Activated naive CD4-positive, alpha-beta T cell treated with anti-CD3 and anti-CD28 coated beads for 36 hours (primary cell): ENCODE results near the gene BMP6. TPM values are rescaled to one million over a fixed set of nuclear protein-coding genes. Genes with fewer than 3 reads are reported as not detected.

Source experiments
- CTCF ChIA-PET: fragments of 350-600 bp; sonication (Branson Sonifier 250); formaldehyde crosslinking; loops from one replicate; lab custom pipeline; 2021; ENCODE audit warnings: antibody characterized with exemption; lab: Charles Lee
- DNase-seq: peaks from one replicate; pipeline ENCODE4 v3.0.0-alpha.2; 2020
- H3K27ac Mint-ChIP-seq: one replicate; pipeline ENCODE4 v1.8.0; 2021; ENCODE audit warnings: mild to moderate bottlenecking, mixed read lengths
- H3K27me3 Mint-ChIP-seq: one replicate; pipeline ENCODE4 v1.8.0; 2021; ENCODE audit warnings: low read depth, mixed read lengths
- H3K36me3 Mint-ChIP-seq: one replicate; pipeline ENCODE4 v1.8.0; 2021; ENCODE audit warnings: low read depth, mixed read lengths
- H3K4me1 Mint-ChIP-seq: one replicate; pipeline ENCODE4 v1.8.0; 2021; ENCODE audit warnings: low read depth, mixed read lengths
- H3K4me3 Mint-ChIP-seq: one replicate; pipeline ENCODE4 v1.8.0; 2021; ENCODE audit warnings: mild to moderate bottlenecking, moderate library complexity, mixed read lengths
- H3K9me3 Mint-ChIP-seq: one replicate; pipeline ENCODE4 v1.8.0; 2021; ENCODE audit warnings: mixed read lengths
- intact Hi-C: fragments of 100-400 bp; cut with micrococcal nuclease; formaldehyde crosslinking; loops from one replicate; pipeline ENCODE4 v1.15.1; 2023
- total RNA-seq, 2 experiments: library from RNA; stranded (reverse); gene quantifications; one replicate each; pipeline ENCODE4 v1.2.3, GENCODE V29; 2021

Gene BMP6
- total RNA-seq, 2 experiments from 2014 or later = 0.32 to 0.36 TPM

DNA sequence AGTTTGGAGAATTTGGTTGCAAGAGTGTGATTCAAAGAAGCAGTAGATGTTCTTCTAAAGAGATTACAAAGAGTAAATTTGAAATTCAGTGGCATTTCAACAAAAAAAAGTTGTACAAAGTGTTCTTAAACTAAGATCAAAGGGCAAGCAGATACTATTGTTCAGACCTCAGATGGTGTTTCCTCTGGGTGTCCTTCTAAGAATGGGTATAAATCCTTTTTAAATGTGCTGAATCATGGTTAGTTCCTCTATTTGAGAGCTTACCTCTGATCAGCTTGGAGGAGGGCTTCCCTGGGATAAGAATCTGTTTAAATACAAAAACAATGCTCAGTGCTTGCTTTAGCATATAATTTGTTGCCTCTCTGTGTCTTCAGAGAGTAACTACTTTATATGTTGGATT is 6.3 kb downstream of the BMP6 start:
- no peak overlapping the region for H3K27ac Mint-ChIP-seq
- intact Hi-C loops = no loop called here
- peaks cover 62% of the 10 kb centered on the region for H3K27me3 Mint-ChIP-seq
- H3K9me3 Mint-ChIP-seq = no peaks in the 10 kb centered on the region
- DNase-seq = no peak
- CTCF ChIA-PET = interaction anchor here (0.6 to 1.3 kb wide), 2 partner anchors 10 to 962 kb away, joined by 4 to 9 read pairs; no protein-coding TSS in a partner anchor
- H3K4me3 Mint-ChIP-seq = no peak overlapping the region
- H3K36me3 Mint-ChIP-seq = peaks cover 1% of the 10 kb centered on the region
- H3K4me1 Mint-ChIP-seq = peaks cover 10% of the 10 kb centered on the region

DNA sequence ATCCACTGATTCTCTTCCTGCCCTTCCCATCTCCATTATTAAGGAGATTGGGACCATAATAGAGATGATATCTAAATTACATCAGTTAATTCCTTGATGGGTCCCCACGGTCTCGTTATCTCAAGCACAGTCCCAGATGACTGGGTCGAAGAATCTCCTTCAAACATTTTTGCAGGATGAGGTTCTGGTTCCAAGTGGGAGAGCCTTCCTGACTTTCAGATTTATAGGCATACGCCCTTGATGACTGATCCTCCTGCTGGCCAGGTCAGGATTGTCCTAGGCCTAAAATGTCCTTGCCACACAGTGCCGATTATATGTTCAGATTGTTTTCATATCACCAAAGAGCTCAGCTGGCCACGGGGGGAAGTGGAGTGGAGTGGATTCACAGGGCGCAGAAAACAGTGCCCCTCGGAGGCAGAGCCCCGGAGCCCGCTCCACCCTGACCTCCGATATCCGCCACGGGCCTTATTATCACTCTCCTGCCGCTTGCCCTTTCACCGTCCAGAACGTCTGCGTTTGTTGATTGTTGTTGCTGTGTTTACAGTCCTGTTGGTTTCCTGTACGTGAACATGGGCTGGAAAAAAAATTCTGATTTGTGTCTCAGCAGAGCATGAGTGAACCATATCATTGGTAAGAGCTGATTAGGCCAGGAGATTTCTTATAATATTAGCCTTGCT is 8.9 kb downstream of the BMP6 start:
- intact Hi-C loops = no loop called here
- no peak overlapping the region for H3K4me3 Mint-ChIP-seq
- H3K27me3 Mint-ChIP-seq = peaks cover 44% of the 10 kb centered on the region
- no peaks in the 10 kb centered on the region for H3K9me3 Mint-ChIP-seq
- H3K36me3 Mint-ChIP-seq = no peaks in the 10 kb centered on the region
- CTCF ChIA-PET = no interaction called here
- no peak for DNase-seq
- H3K4me1 Mint-ChIP-seq = no peaks in the 10 kb centered on the region
- no peak overlapping the region for H3K27ac Mint-ChIP-seq

DNA sequence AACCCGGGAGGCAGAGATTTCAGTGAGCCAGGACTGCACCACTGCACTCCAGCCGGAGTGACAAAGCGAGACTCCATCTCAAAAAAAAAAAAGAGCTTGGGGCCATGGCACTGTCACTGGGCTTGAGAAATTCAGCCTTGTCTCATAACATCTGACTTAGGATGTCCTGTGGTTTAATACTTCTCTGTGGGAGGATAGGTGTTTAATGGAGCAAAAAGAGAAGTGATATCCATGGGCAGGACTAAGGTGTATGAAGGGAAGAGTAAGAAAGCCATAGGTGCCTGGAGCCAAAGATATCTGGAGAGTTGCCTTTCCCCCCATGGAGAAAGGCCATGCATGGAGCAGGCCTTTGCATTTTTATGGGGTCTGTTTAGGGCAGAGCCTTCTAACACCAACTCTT is 11.2 kb downstream of the BMP6 start:
- peaks cover 37% of the 10 kb centered on the region for H3K27me3 Mint-ChIP-seq
- intact Hi-C loops = no loop called here
- H3K9me3 Mint-ChIP-seq = no peaks in the 10 kb centered on the region
- CTCF ChIA-PET = interaction anchor here (0.6 kb wide), 1 partner anchor 14 kb away, joined by 3 read pairs; no protein-coding TSS in a partner anchor
- no peak for DNase-seq
- H3K4me3 Mint-ChIP-seq = no peak overlapping the region
- H3K27ac Mint-ChIP-seq = no peak overlapping the region
- no peaks in the 10 kb centered on the region for H3K4me1 Mint-ChIP-seq
- H3K36me3 Mint-ChIP-seq = no peaks in the 10 kb centered on the region

DNA sequence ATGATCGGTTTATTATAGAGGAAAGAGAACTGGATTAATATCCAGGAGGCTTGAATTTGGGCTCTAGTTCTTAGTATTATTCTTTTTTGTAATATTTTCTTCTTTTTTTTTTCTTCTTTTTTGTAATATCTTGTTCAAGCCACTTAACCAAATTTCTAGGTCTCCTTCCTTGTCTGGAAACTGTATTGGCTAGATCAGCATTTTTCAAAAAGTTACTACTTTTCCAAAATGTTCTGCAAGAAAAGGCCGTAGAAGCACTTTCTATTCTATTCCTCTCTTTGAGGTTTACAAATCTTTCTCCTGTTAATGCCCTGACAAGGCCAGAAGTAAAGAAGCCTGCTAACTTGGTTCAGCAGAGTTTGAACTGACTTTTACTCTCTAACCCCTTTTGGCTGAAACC is 12.0 kb downstream of the BMP6 start:
- no peaks in the 10 kb centered on the region for H3K4me1 Mint-ChIP-seq
- H3K27me3 Mint-ChIP-seq = peaks cover 41% of the 10 kb centered on the region
- CTCF ChIA-PET = interaction anchor here (0.6 kb wide), 1 partner anchor 13 kb away, joined by 3 read pairs; no protein-coding TSS in a partner anchor
- intact Hi-C loops = no loop called here
- no peak for DNase-seq
- H3K27ac Mint-ChIP-seq = no peak overlapping the region
- no peaks in the 10 kb centered on the region for H3K36me3 Mint-ChIP-seq
- no peaks in the 10 kb centered on the region for H3K9me3 Mint-ChIP-seq
- H3K4me3 Mint-ChIP-seq = no peak overlapping the region

DNA sequence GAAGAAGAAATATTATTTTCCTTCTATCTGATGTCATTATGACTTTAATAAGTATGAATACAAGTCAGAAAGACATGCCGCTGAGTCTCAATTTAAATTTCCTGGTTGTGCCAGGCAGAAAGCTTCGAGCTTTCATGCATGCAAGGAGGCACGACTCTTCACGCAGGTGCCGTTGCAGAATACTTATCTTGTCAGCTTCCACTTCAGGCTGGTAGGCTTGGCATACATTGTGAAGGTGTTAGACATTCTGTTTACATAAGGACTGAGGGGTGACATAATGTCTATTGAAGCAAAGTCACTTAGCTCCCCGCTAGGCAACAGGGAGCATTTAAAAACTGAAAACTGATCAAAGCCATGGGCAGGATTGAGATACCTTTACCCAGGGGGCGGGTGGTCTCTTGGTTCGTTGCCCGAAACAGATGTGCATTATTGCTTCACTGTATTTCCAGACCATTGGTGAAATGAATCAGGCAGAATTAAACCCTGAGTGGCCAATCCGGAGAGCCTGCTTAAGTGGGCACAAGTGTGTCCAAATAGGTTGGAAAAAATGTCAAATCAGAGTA is 16.4 kb downstream of the BMP6 start:
- CTCF ChIA-PET = no interaction called here
- Mint-ChIP-seq H3K4me3 (no peak overlapping the region), H3K4me1 (no peaks in the 10 kb centered on the region), H3K27me3 (peaks cover 27% of the 10 kb centered on the region), H3K36me3 (no peaks in the 10 kb centered on the region), H3K27ac (no peak overlapping the region), H3K9me3 (no peaks in the 10 kb centered on the region)
- DNase-seq = no peak
- intact Hi-C loops = no loop called here

DNA sequence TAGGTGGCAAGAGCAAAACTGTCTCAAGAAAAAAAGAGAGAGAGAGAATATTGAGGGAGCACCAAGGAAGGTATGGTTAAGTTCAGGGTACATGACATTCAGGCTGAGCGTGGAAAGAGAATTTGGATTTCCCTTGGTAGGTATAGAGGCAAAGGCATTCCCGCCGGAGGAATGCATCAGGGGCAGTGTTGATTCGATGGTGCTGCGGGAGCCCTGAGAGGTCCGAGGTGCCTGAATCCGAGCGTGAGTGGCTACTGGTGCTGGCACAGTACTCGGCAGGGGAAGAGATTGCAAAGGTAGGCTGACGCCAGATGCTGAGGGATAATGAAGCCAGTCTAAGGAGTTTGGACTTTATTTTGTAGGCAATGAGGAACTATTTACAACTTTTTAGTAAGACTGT is 20.0 kb downstream of the BMP6 start:
- Mint-ChIP-seq H3K9me3 (no peaks in the 10 kb centered on the region), H3K4me1 (no peaks in the 10 kb centered on the region), H3K27ac (no peak overlapping the region), H3K27me3 (peaks cover 22% of the 10 kb centered on the region), H3K36me3 (no peaks in the 10 kb centered on the region), H3K4me3 (no peak overlapping the region)
- CTCF ChIA-PET = no interaction called here
- no peak for DNase-seq
- intact Hi-C loops = no loop called here

DNA sequence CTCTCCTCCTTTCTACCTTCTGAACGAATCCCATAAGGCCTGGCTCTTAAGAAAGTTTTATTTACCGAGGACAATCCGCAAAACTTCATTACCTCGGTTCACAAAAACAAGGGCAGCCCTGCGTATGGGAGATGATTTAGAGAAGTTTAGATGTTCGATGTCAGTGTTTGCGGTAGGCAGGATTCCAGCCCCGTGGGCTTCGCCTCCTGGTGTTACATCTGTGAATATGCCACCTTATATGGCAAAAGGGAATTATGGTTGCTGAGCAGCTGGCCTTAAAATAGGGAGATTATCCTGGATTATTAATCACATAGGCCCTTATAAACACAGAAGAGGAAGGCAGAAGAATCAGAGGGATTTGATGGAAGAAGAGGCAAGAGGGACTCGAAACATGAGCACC is 21.1 kb downstream of the BMP6 start:
- CTCF ChIA-PET = no interaction called here
- no peak overlapping the region for H3K4me3 Mint-ChIP-seq
- H3K4me1 Mint-ChIP-seq = no peaks in the 10 kb centered on the region
- H3K9me3 Mint-ChIP-seq = no peaks in the 10 kb centered on the region
- intact Hi-C loops = no loop called here
- peaks cover 17% of the 10 kb centered on the region for H3K27me3 Mint-ChIP-seq
- no peak for DNase-seq
- no peaks in the 10 kb centered on the region for H3K36me3 Mint-ChIP-seq
- no peak overlapping the region for H3K27ac Mint-ChIP-seq

DNA sequence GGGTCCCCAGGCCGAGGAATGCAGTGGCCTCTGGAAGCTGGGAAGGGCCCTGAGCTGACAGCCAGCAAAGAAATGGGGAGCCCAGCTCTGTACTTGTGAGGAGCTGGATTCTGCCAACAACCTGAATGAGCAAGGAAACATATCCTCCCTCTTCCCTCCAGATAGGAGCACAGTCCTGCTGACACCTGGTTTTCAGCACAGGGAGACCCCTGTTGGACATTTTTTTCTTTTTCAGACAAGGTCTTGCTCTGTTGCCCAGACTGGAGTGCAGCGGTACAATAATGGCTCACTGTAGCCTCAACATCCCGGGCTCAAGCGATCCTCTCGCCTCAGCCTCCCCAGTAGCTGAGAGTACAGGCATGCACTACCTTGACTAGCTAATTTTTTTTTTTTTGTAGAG is 21.5 kb downstream of the BMP6 start:
- H3K4me3 Mint-ChIP-seq = no peak overlapping the region
- DNase-seq = no peak
- CTCF ChIA-PET = interaction anchor here (0.8 kb wide), 1 partner anchor 22 kb away, joined by 3 read pairs; the partner anchor contains the start of gene BMP6
- no peaks in the 10 kb centered on the region for H3K36me3 Mint-ChIP-seq
- peaks cover 15% of the 10 kb centered on the region for H3K27me3 Mint-ChIP-seq
- no peaks in the 10 kb centered on the region for H3K4me1 Mint-ChIP-seq
- H3K9me3 Mint-ChIP-seq = no peaks in the 10 kb centered on the region
- intact Hi-C loops = no loop called here
- no peak overlapping the region for H3K27ac Mint-ChIP-seq

DNA sequence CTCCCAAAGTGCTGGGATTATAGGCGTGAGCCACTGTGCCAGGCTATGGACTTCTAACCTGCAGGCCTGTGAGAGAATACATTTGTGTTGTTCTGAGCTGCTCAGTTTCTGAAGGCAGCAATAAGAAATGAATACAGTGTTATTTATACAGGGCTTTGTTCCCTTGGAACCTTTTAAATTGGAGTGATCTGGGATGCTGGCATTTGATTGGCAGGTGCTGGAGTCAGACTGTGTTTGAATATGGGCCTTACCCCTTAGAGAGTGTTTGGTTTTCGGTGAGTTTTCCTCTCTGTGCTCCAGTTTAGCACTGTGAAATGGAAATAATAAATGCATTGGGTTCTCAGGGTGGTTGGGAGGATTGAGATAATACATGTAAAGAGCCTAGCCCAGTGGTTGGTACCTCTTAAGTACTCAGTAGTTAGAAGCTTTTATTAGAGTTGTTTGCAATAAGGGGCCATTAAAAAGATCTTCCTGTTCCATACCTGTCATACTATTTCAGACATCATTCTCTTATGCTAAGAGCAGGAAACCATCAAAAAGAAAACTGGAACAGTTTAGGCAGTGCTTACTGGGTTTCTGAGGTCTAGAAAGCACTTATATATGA is 22.1 kb downstream of the BMP6 start:
- H3K27ac Mint-ChIP-seq = no peak overlapping the region
- H3K27me3 Mint-ChIP-seq = peaks cover 13% of the 10 kb centered on the region
- no peak overlapping the region for H3K4me3 Mint-ChIP-seq
- no peak for DNase-seq
- CTCF ChIA-PET = interaction anchor here (0.8 kb wide), 1 partner anchor 22 kb away, joined by 3 read pairs; the partner anchor contains the start of gene BMP6
- intact Hi-C loops = no loop called here
- H3K9me3 Mint-ChIP-seq = no peaks in the 10 kb centered on the region
- no peaks in the 10 kb centered on the region for H3K4me1 Mint-ChIP-seq
- H3K36me3 Mint-ChIP-seq = no peaks in the 10 kb centered on the region

DNA sequence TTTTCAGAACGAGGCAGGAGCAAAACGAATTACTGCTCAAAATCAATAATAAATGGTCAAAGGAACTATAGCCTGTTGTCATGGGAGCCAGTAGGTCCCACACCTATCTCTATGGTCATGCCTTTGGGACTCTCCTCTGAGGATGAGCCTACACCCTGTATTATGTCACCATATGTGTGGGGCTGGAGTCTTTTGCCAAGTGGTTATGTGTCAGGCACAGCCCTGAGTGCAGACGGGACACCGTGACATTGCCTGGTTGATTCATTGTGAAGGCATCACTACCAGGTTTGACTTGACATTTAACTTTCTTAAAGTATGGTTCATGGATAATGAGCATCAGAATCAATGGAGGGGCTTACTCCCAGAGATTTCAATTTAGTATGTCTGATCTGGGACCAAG is 23.6 kb downstream of the BMP6 start:
- Mint-ChIP-seq H3K9me3 (no peaks in the 10 kb centered on the region), H3K27ac (no peak overlapping the region), H3K4me1 (no peaks in the 10 kb centered on the region), H3K27me3 (peaks cover 14% of the 10 kb centered on the region), H3K36me3 (no peaks in the 10 kb centered on the region), H3K4me3 (no peak overlapping the region)
- intact Hi-C loops = no loop called here
- CTCF ChIA-PET = no interaction called here
- no peak for DNase-seq

DNA sequence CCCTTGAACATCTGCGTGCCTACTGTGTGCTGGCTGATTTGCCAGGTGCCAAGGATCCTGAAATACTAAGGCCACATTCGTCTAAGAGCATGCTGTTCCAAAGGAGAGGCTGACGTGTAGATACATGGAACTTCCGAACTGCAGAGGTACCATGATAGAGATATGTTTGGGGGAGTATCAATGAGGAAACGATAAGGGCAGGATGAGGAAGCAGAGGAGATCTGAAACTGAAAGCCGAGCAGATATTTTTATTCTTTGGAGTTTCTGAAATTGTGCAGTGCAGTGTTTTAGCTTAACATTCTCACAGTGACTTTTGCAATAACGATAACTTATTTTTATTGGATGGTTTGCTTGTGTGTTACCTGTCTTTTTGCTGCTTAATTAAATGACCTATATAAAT is 24.3 kb downstream of the BMP6 start:
- no peaks in the 10 kb centered on the region for H3K4me1 Mint-ChIP-seq
- no peak overlapping the region for H3K27ac Mint-ChIP-seq
- H3K36me3 Mint-ChIP-seq = no peaks in the 10 kb centered on the region
- H3K27me3 Mint-ChIP-seq = peaks cover 14% of the 10 kb centered on the region
- no peaks in the 10 kb centered on the region for H3K9me3 Mint-ChIP-seq
- intact Hi-C loops = no loop called here
- no peak overlapping the region for H3K4me3 Mint-ChIP-seq
- CTCF ChIA-PET = no interaction called here
- DNase-seq = no peak

DNA sequence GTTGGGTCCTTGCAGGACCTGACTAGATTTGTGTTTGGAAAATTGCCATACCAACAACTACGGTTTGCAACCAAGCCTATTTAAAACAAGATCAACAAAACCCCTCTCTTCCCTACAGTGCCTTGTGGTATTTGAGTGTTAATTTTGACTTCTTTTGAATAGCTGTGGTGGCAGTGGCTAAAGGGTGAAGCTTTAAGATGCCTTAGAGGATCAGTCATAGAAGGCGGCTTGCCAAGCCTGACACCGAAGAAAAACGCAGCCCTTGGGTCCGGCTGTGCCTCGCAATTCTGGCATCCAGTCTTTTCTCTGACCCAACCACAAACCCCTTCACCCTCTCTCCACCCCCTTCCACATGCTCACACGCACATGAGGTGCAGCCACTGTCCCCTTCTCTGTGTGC is 32.6 kb downstream of the BMP6 start:
- intact Hi-C loops = no loop called here
- CTCF ChIA-PET = interaction anchor here (0.6 kb wide), 1 partner anchor 87 kb away, joined by 4 read pairs; no protein-coding TSS in a partner anchor
- Mint-ChIP-seq H3K36me3 (no peaks in the 10 kb centered on the region), H3K9me3 (no peaks in the 10 kb centered on the region), H3K27me3 (peaks cover 26% of the 10 kb centered on the region), H3K4me3 (no peak overlapping the region), H3K27ac (no peak overlapping the region), H3K4me1 (no peaks in the 10 kb centered on the region)
- DNase-seq = no peak

DNA sequence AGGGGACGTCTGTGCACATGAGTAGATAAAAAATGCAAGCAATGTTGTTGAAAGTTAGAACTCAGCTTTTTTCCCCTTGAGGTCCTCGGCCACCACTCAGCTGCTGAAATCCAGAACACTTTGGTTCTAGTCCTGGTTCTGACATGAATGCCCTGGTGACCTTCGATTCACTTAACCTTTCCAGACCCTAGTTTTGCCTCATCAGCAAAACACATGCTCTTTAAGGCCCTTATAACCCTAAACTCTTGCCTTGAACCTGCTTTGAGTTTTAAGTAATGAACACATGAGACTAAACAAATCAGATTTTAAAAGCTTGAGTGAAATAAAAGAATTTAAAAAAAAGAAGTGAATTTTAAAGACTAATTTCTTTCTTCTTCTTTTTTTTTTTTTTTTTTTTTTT is 33.4 kb downstream of the BMP6 start:
- DNase-seq = no peak

More for the DNA sequence above, 33.4 kb downstream of the BMP6 start:
- Mint-ChIP-seq H3K4me1 (no peaks in the 10 kb centered on the region), H3K4me3 (no peak overlapping the region), H3K27ac (no peak overlapping the region), H3K36me3 (no peaks in the 10 kb centered on the region), H3K27me3 (peaks cover 26% of the 10 kb centered on the region), H3K9me3 (no peaks in the 10 kb centered on the region)
- intact Hi-C loops = no loop called here
- CTCF ChIA-PET = no interaction called here
